Measurements from ENCODE around the gene GLIS2.
A peak's percentile ranks its signal among the peaks of the same experiment; 100 is the strongest.

Gene GLIS2
- long read RNA-seq, partial matches to known transcripts, result 0 of 2 reads
- long read RNA-seq, other reads (novel, unspliced or antisense), result 2 of 2 reads

GRCh38 chr16:4315186-4316107 lies at the start of gene GLIS2:
TSS of gene GLIS2 (plus strand) at chr16:4316067. CDS start at chr16:4332281, 16,214 bp downstream.
- TF ChIP-seq SPI1 (IDR thresholded peaks at IDR 0.05; ENCODE audit: borderline replicate concordance, low read depth) (no peak), POLR2AphosphoS5 (IDR thresholded peaks at IDR 0.05; ENCODE audit: low read depth) (no peak), GABPA (IDR thresholded peaks at IDR 0.05; ENCODE audit: low read depth) (no peak), CTCF (IDR thresholded peaks at IDR 0.05; ENCODE audit: insufficient read depth, low read length) (no peak)
- TF ChIP-seq, protein P1, sequence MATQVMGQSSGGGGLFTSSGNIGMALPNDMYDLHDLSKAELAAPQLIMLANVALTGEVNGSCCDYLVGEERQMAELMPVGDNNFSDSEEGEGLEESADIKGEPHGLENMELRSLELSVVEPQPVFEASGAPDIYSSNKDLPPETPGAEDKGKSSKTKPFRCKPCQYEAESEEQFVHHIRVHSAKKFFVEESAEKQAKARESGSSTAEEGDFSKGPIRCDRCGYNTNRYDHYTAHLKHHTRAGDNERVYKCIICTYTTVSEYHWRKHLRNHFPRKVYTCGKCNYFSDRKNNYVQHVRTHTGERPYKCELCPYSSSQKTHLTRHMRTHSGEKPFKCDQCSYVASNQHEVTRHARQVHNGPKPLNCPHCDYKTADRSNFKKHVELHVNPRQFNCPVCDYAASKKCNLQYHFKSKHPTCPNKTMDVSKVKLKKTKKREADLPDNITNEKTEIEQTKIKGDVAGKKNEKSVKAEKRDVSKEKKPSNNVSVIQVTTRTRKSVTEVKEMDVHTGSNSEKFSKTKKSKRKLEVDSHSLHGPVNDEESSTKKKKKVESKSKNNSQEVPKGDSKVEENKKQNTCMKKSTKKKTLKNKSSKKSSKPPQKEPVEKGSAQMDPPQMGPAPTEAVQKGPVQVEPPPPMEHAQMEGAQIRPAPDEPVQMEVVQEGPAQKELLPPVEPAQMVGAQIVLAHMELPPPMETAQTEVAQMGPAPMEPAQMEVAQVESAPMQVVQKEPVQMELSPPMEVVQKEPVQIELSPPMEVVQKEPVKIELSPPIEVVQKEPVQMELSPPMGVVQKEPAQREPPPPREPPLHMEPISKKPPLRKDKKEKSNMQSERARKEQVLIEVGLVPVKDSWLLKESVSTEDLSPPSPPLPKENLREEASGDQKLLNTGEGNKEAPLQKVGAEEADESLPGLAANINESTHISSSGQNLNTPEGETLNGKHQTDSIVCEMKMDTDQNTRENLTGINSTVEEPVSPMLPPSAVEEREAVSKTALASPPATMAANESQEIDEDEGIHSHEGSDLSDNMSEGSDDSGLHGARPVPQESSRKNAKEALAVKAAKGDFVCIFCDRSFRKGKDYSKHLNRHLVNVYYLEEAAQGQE (IDR thresholded peaks at IDR 0.05; ENCODE audit: insufficient replicate concordance, low read depth), result no peak
- H3K27ac ChIP-seq (replicated peaks), result no peak within 1 kb of the TSS

DNA sequence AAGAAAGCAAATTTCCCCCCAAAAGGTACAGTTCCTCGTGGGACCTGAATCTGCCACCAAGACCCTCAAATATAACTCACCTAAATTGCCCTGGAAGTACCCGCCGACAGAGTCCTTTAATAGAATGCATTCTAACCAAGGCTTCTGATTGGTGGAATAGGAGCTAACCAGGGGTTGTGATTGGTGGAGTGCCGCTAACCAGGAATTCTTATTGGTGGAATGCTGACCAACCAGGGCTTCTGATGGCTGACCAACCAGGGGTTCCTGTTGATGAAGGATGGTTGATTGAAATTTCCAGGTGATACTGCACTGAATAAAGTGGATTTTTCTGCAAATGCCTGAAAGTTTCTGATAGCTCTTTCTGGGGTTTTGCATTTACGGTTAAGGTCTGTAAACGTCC lies 49.5 kb upstream of the GLIS2 start:
- TF ChIP-seq POLR2AphosphoS5 (IDR thresholded peaks at IDR 0.05; ENCODE audit: low read depth) (no peak), SPI1 (IDR thresholded peaks at IDR 0.05; ENCODE audit: borderline replicate concordance, low read depth) (no peak), GABPA (IDR thresholded peaks at IDR 0.05; ENCODE audit: low read depth) (no peak), CTCF (IDR thresholded peaks at IDR 0.05; ENCODE audit: insufficient read depth, low read length) (no peak)
- TF ChIP-seq, protein P1 (IDR thresholded peaks at IDR 0.05; ENCODE audit: insufficient replicate concordance, low read depth), result no peak
- DNase-seq (ENCODE audit: low read depth in 1 of 2, low spot score in 1 of 2), result no peak
- Histone ChIP-seq H3K27me3 (ENCODE audit: insufficient read depth, poor library complexity, severe bottlenecking) (no peaks in the 10 kb centered on the region), H3K4me3 (replicated peaks; ENCODE audit: insufficient read depth, low read length) (no peak overlapping the region), H3K27ac (replicated peaks) (no peak overlapping the region)

More at GRCh38 chr16:4315186-4316107, at the start of gene GLIS2:
- H3K27me3 ChIP-seq (ENCODE audit: insufficient read depth, poor library complexity, severe bottlenecking), result peaks cover 24% of the 10 kb centered on the region
- DNase-seq (ENCODE audit: low read depth in 1 of 2, low spot score in 1 of 2), result no peak
- H3K4me3 ChIP-seq (replicated peaks; ENCODE audit: insufficient read depth, low read length), result peak within 1 kb of the TSS; percentile 27

DNA sequence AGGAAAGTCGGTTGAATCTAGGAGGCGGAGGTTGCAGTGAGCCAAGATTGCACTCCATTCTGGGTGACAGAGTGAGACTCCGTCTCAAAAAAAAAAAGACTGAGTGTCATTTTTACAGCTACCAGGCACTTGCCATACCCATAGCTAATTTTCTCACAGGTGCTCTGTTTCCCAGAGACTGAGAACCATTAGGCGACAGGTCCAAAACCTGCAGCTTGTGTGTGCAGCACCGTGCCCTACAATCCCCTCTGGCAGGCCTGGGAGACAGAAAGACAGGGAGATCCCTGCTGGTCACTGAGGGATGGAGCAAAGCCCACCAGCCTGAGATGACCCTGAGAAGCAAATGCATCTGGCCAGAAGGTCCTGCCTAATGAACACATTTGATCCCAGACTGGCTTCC lies 45.8 kb upstream of the GLIS2 start:
- Histone ChIP-seq H3K4me3 (replicated peaks; ENCODE audit: insufficient read depth, low read length) (no peak overlapping the region), H3K27ac (replicated peaks) (no peak overlapping the region), H3K27me3 (ENCODE audit: insufficient read depth, poor library complexity, severe bottlenecking) (no peaks in the 10 kb centered on the region)
- no peak for TF ChIP-seq POLR2AphosphoS5 (IDR thresholded peaks at IDR 0.05; ENCODE audit: low read depth)
- TF ChIP-seq, protein P1 (IDR thresholded peaks at IDR 0.05; ENCODE audit: insufficient replicate concordance, low read depth), result no peak
- TF ChIP-seq SPI1 (IDR thresholded peaks at IDR 0.05; ENCODE audit: borderline replicate concordance, low read depth), result no peak
- TF ChIP-seq CTCF (IDR thresholded peaks at IDR 0.05; ENCODE audit: insufficient read depth, low read length), result no peak
- no peak for TF ChIP-seq GABPA (IDR thresholded peaks at IDR 0.05; ENCODE audit: low read depth)
- no peak for DNase-seq (ENCODE audit: low read depth in 1 of 2, low spot score in 1 of 2)

Measured in HL-60 (cell line).